Tibial nerve (tissue), 4 donors: ENCODE data around the gene TDO2.

Experiments used
- CTCF ChIP-seq, 5 experiments: fragments of 200-600 bp in 3 of 5; fragments of 450-650 bp in 2 of 5; sonication (generic) in 3 of 5; IDR thresholded peaks; one replicate each; pipeline ENCODE4 v1.5.1; 2016 to 2019; ENCODE audit warnings: antibody characterized with exemption in 5 of 5, mild to moderate bottlenecking in 3 of 5, moderate library complexity in 2 of 5
- EP300 ChIP-seq, 2 donors: sonication (generic); formaldehyde crosslinking; IDR thresholded peaks; one replicate each; pipeline ENCODE4 v1.6.1; 2017; ENCODE audit warnings: antibody characterized with exemption in 2 of 2, mild to moderate bottlenecking in 1 of 2
- POLR2A ChIP-seq, 2 donors: fragments of 450-650 bp; IDR thresholded peaks; one replicate each; pipeline ENCODE4 v1.6.1; 2017; ENCODE audit warnings: antibody characterized with exemption in 2 of 2, mild to moderate bottlenecking in 2 of 2, moderate library complexity in 2 of 2

DNA sequence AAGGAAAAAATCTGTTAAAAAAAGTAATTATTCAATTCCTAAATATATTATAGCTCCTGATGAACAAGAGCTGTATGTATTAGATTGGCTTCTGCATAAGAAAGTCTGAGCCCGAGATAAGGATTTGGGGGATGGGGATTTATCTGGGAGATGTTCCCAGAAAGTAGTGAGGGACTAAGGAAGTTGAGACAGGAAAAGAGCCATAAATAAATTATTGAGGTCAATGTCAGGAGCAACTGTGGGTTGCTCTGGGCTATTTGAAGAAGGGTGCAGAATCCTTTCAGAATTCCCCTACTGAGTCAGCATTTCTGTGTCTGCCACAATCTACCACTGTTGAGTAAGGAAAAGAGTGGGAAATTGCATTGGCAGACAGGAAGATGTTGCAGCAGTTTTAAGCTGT is 3.1 kb upstream of the TDO2 start:
- TF ChIP-seq CTCF (IDR thresholded peaks at IDR 0.05) (no peak), POLR2A (IDR thresholded peaks at IDR 0.05) (no peak), EP300 (IDR thresholded peaks at IDR 0.05) (no peak)
